HepG2 (cell line): ENCODE results near the gene CPEB2. TPM values are rescaled to one million over a fixed set of nuclear protein-coding genes. Genes with fewer than 3 reads are reported as not detected.

Source experiments
- ATAC-seq: fragments of 200-7000 bp; cut with Tn5 transposase; 3 replicates; pipeline ENCODE4 v1.9.1; 2020; ENCODE audit warnings: mild to moderate bottlenecking, moderate library complexity
- BruUV-seq: library from RNA; stranded (reverse); fragments of 400-500 nt; replicated peaks from 2 replicates; lab custom pipeline; 2021; lab: Mats Ljungman, UMichigan
- CTCF ChIA-PET: fragments of 300-600 bp; formaldehyde crosslinking; extraction: SDS; loops from one replicate; lab custom pipeline; 2021; ENCODE audit warnings: low total read pairs, inconsistent platforms, low intra/inter-chr PET ratio; lab: Yijun Ruan, JAX
- POLR2A ChIA-PET: fragments of 350-600 bp; sonication (Branson Sonifier 250); formaldehyde crosslinking; loops from one replicate; lab custom pipeline; 2020; ENCODE audit warnings: antibody characterized with exemption, inconsistent platforms; lab: Yijun Ruan, JAX
- DNase-seq: peaks from one replicate; pipeline ENCODE4 v3.0.0-alpha.2; 2015; ENCODE audit warnings: low spot score
- FAIRE-seq: peaks from 3 replicates; lab custom pipeline; 2011; peaks lifted over from hg19 to GRCh38; lab: Jason Lieb, UNC
- H2AFZ ChIP-seq: one replicate; pipeline ENCODE4 v1.6.1; 2011; ENCODE audit warnings: low read length, inconsistent platforms
- H3K27ac ChIP-seq: fragments of 300-600 bp; 3 replicates; pipeline ENCODE4 v1.8.0; 2011; ENCODE audit warnings: mixed run types, mild to moderate bottlenecking, mixed read lengths, low read length, inconsistent platforms; ENCODE audit not compliant: insufficient read depth; ENCODE audit errors: extremely low read length
- H3K27me3 ChIP-seq, 2 experiments: fragments of 200-600 bp in 1 of 2; 2 replicates in 1 of 2; 3 replicates in 1 of 2; pipeline versions ENCODE4 v1.6.0 to v1.8.0; 2011; ENCODE audit warnings: low read length in 2 of 2, mild to moderate bottlenecking in 2 of 2, moderate library complexity in 2 of 2, inconsistent platforms in 1 of 2; ENCODE audit not compliant: insufficient read depth in 2 of 2, control insufficient read depth in 1 of 2
- H3K36me3 ChIP-seq, 2 experiments: fragments of 200-600 bp in 1 of 2; replicated peaks in 1 of 2; 2 replicates in 1 of 2; 3 replicates in 1 of 2; pipeline versions ENCODE4 v1.5.1 to v1.8.0; 2011; ENCODE audit warnings: low read length in 2 of 2, inconsistent platforms in 1 of 2; ENCODE audit not compliant: insufficient read depth in 2 of 2, control insufficient read depth in 1 of 2
- H3K4me1 ChIP-seq: 2 replicates; pipeline ENCODE4 v1.5.1; 2012; ENCODE audit warnings: low read length, inconsistent platforms; ENCODE audit not compliant: insufficient read depth
- H3K4me2 ChIP-seq: 2 replicates; pipeline ENCODE4 v1.6.0; 2011; ENCODE audit warnings: low read depth, low read length, inconsistent platforms
- H3K4me3 ChIP-seq, 3 experiments: fragments of 200-600 bp in 1 of 3; sonication (generic), shearing (Covaris generic) in 1 of 3; replicated peaks in 1 of 3; 2 replicates each; pipeline ENCODE4 v1.5.1; 2011 to 2016; ENCODE audit warnings: low read length in 3 of 3, inconsistent platforms in 2 of 3, low read depth in 2 of 3, mild to moderate bottlenecking in 2 of 3, control low read depth in 1 of 3, mixed read lengths in 1 of 3; ENCODE audit not compliant: insufficient read depth in 1 of 3
- H3K79me2 ChIP-seq: one replicate; pipeline ENCODE4 v1.6.1; 2011; ENCODE audit warnings: low read length, inconsistent platforms; ENCODE audit not compliant: insufficient read depth
- H3K9ac ChIP-seq: 2 replicates; pipeline ENCODE4 v1.6.0; 2011; ENCODE audit warnings: mild to moderate bottlenecking, low read depth, low read length, inconsistent platforms; ENCODE audit not compliant: insufficient read depth
- H3K9me3 ChIP-seq: 2 replicates; pipeline ENCODE4 v1.5.1; 2012; ENCODE audit warnings: mild to moderate bottlenecking, low read length
- H4K20me1 ChIP-seq: 2 replicates; pipeline ENCODE4 v1.6.0; 2011; ENCODE audit warnings: inconsistent platforms, mild to moderate bottlenecking, low read length, moderate library complexity; ENCODE audit not compliant: insufficient read depth
- FOSL2 ChIP-seq: sonication (generic); formaldehyde crosslinking; IDR thresholded peaks from 2 replicates; pipeline ENCODE4 v1.4.0; 2020; ENCODE audit warnings: missing genetic modification reagents
- JUND ChIP-seq: sonication (generic); formaldehyde crosslinking; IDR thresholded peaks from 2 replicates; pipeline ENCODE4 v1.8.0; 2022; ENCODE audit warnings: mild to moderate bottlenecking, missing genetic modification reagents
- KLF6 ChIP-seq: IDR thresholded peaks from 2 replicates; pipeline ENCODE4 v1.8.0; 2016; ENCODE audit warnings: missing biosample characterization, missing genetic modification reagents
- MIER3 ChIP-seq: IDR thresholded peaks from 2 replicates; pipeline ENCODE4 v1.6.1; 2016; ENCODE audit warnings: missing compliant biosample characterization, borderline replicate concordance
- NONO ChIP-seq, 2 experiments: fragments of 450-650 bp in 1 of 2; sonication (generic) in 1 of 2; formaldehyde crosslinking in 1 of 2; IDR thresholded peaks in 1 of 2; conservative IDR thresholded peaks in 1 of 2; 2 replicates each; pipeline versions ENCODE4 v1.6.1 to v1.8.0; 2017 to 2022; ENCODE audit warnings: mild to moderate bottlenecking in 1 of 2, missing genetic modification reagents in 1 of 2, moderate library complexity in 1 of 2
- NR2F2 ChIP-seq: IDR thresholded peaks from 2 replicates; pipeline ENCODE4 v1.6.1; 2012; ENCODE audit warnings: low read depth, inconsistent platforms, borderline replicate concordance
- PLRG1 ChIP-seq: fragments of 450-650 bp; conservative IDR thresholded peaks from 2 replicates; pipeline ENCODE4 v1.6.1; 2016
- TMF1 ChIP-seq: sonication (generic); formaldehyde crosslinking; IDR thresholded peaks from 2 replicates; pipeline ENCODE4 v1.8.1; 2022; ENCODE audit warnings: low read depth, missing genetic modification reagents
- ZNF781 ChIP-seq: sonication (generic); formaldehyde crosslinking; IDR thresholded peaks from 2 replicates; pipeline ENCODE4 v1.5.1; 2020; ENCODE audit warnings: borderline replicate concordance, mild to moderate bottlenecking, missing genetic modification reagents; ENCODE audit errors: not compliant biosample characterization
- ZSCAN12 ChIP-seq: sonication (generic); formaldehyde crosslinking; IDR thresholded peaks from 2 replicates; pipeline ENCODE4 v1.9.0; 2021; ENCODE audit warnings: mild to moderate bottlenecking, missing genetic modification reagents
- WGBS: methylation state at CpG from one replicate; pipeline ENCODE4 v1.1.6; 2017; ENCODE audit warnings: low lambda C conversion rate; 5-methylcytosine and 5-hydroxymethylcytosine counted together
- in situ Hi-C: cut with HindIII; loops from 2 replicates; pipeline ENCODE4 v1.10.0; 2017; ENCODE audit warnings: low pct_unique_long_range_greater_than_20kb; ENCODE audit not compliant: extremely low pct_ligation_motif_present
- intact Hi-C: fragments of 100-400 bp; cut with micrococcal nuclease; formaldehyde crosslinking; loops from one replicate; pipeline ENCODE4 v1.10.0; 2022; ENCODE audit not compliant: unreplicated experiment
- polyA plus RNA-seq, 8 experiments: library from polyadenylated mRNA; depleted of rRNA in 3 of 8; stranded (reverse) in 7 of 8; unstranded in 1 of 8; fragments of >200 nt; fragmentation: Illumina TruSeq in 4 of 8; extraction: Trizol in 4 of 8; gene quantifications; 2 replicates each; pipeline versions ENCODE4 v1.2.1 to v1.2.3, GENCODE V29; 2011 to 2016; ENCODE audit warnings: low read depth in 4 of 8, missing spikeins in 1 of 8, mixed read lengths in 1 of 8; ENCODE audit not compliant: insufficient read depth in 1 of 8
- total RNA-seq, 5 experiments: library from RNA; depleted of rRNA; stranded (reverse); fragments of >200 nt; fragmentation: Illumina TruSeq; extraction: Trizol; gene quantifications; 2 replicates each; pipeline ENCODE4 v1.2.3, GENCODE V29; 2016; ENCODE audit warnings: low read depth in 1 of 5
- TF ChIP-seq, protein P1 (sequence below): IDR thresholded peaks from 2 replicates; pipeline ENCODE4 v1.6.1; 2016; ENCODE audit warnings: mild to moderate bottlenecking
- TF ChIP-seq, protein P2 (sequence below): sonication (generic); formaldehyde crosslinking; conservative IDR thresholded peaks from 2 replicates; pipeline ENCODE4 v1.8.0; 2022; ENCODE audit warnings: missing genetic modification reagents
- TF ChIP-seq, protein P3 (sequence below): sonication (generic); formaldehyde crosslinking; IDR thresholded peaks from 2 replicates; pipeline ENCODE4 v1.5.0; 2020; ENCODE audit warnings: mild to moderate bottlenecking, missing genetic modification reagents, borderline replicate concordance

CPEB2 gene
- total and polyA plus RNA-seq, 2 of the 13 experiments (the other 11 are each of a cell fraction or from before 2014, with no cell fraction given): 2.0 to 2.5 TPM

DNA sequence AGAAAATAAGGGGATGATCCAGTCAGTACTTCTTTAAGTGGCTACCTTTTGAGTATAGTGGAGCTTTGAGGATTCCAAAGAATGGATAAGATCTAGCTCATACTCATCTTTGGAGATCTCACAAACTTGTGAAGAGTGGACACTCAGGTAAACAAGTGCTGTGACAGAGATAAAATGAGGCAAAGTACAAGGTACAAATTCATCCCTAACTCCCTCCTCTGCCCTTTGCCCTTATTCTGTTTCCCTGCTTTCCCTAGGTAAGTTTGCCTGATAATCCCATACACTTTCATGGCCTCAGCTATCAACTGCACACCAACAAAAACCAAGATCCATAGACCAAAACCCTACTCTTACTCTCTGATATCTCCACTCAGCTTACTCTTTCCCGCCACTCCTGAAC is 16.4 kb upstream of the CPEB2 start (continued):
- TF ChIP-seq ZNF781 (no peak), NR2F2 (no peak)
- TF ChIP-seq, protein P1, sequence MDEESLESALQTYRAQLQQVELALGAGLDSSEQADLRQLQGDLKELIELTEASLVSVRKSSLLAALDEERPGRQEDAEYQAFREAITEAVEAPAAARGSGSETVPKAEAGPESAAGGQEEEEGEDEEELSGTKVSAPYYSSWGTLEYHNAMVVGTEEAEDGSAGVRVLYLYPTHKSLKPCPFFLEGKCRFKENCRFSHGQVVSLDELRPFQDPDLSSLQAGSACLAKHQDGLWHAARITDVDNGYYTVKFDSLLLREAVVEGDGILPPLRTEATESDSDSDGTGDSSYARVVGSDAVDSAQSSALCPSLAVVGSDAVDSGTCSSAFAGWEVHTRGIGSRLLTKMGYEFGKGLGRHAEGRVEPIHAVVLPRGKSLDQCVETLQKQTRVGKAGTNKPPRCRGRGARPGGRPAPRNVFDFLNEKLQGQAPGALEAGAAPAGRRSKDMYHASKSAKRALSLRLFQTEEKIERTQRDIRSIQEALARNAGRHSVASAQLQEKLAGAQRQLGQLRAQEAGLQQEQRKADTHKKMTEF (CRISPR knock-in tag): no peak

DNA sequence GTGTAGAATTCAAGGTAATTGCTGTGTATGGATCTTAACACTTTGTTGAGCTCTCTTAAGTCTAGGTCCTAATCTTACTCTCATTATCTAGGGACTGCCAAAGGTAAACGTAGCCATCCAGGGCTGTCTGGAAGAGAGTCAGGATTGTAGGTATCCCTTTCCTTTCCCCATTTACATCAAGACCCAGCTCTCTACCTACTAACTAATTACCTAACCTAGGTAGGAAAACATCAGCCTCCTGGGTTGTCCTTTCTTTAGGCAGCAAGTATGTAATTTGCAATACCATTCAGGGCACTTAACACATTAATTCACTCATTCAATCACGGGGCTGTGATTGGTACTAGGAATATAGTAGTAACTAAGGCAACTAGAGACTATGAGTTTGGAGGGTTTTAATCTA is 15.2 kb upstream of the CPEB2 start:
- no peaks in the 10 kb centered on the region for H4K20me1 ChIP-seq
- in situ Hi-C loops (no loop called here), intact Hi-C loops (no loop called here)
- H3K4me1 ChIP-seq: peaks cover 10% of the 10 kb centered on the region
- POLR2A ChIA-PET: no interaction called here
- no peak overlapping the region for H3K9ac ChIP-seq
- WGBS: 7% methylated on average over 2 of the region's 2 CpGs
- no peak overlapping the region for H3K4me3 ChIP-seq
- H3K27ac ChIP-seq: no peak overlapping the region
- BruUV-seq: no TSS peak
- no peaks in the 10 kb centered on the region for H3K27me3 ChIP-seq
- no peak overlapping the region for H3K4me2 ChIP-seq
- H3K36me3 ChIP-seq: no peaks in the 10 kb centered on the region
- no peak overlapping the region for H2AFZ ChIP-seq
- DNase-seq (no peak), ATAC-seq (no peak), FAIRE-seq (no peak)
- CTCF ChIA-PET: no interaction called here
- no peaks in the 10 kb centered on the region for H3K9me3 ChIP-seq
- H3K79me2 ChIP-seq: no peaks in the 10 kb centered on the region
- TF ChIP-seq ZSCAN12 (no peak), TMF1 (no peak), FOSL2 (no peak), MIER3 (CRISPR knock-in tag) (no peak), JUND (no peak), PLRG1 (no peak), NONO (IDR thresholded peaks at IDR 0.05) (no peak), NONO (CRISPR knock-in tag; conservative IDR thresholded peaks at IDR 0.05) (no peak), KLF6 (CRISPR knock-in tag) (no peak)
- TF ChIP-seq, protein P2, sequence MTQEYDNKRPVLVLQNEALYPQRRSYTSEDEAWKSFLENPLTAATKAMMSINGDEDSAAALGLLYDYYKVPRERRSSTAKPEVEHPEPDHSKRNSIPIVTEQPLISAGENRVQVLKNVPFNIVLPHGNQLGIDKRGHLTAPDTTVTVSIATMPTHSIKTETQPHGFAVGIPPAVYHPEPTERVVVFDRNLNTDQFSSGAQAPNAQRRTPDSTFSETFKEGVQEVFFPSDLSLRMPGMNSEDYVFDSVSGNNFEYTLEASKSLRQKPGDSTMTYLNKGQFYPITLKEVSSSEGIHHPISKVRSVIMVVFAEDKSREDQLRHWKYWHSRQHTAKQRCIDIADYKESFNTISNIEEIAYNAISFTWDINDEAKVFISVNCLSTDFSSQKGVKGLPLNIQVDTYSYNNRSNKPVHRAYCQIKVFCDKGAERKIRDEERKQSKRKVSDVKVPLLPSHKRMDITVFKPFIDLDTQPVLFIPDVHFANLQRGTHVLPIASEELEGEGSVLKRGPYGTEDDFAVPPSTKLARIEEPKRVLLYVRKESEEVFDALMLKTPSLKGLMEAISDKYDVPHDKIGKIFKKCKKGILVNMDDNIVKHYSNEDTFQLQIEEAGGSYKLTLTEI: no peak
- TF ChIP-seq, protein P3, sequence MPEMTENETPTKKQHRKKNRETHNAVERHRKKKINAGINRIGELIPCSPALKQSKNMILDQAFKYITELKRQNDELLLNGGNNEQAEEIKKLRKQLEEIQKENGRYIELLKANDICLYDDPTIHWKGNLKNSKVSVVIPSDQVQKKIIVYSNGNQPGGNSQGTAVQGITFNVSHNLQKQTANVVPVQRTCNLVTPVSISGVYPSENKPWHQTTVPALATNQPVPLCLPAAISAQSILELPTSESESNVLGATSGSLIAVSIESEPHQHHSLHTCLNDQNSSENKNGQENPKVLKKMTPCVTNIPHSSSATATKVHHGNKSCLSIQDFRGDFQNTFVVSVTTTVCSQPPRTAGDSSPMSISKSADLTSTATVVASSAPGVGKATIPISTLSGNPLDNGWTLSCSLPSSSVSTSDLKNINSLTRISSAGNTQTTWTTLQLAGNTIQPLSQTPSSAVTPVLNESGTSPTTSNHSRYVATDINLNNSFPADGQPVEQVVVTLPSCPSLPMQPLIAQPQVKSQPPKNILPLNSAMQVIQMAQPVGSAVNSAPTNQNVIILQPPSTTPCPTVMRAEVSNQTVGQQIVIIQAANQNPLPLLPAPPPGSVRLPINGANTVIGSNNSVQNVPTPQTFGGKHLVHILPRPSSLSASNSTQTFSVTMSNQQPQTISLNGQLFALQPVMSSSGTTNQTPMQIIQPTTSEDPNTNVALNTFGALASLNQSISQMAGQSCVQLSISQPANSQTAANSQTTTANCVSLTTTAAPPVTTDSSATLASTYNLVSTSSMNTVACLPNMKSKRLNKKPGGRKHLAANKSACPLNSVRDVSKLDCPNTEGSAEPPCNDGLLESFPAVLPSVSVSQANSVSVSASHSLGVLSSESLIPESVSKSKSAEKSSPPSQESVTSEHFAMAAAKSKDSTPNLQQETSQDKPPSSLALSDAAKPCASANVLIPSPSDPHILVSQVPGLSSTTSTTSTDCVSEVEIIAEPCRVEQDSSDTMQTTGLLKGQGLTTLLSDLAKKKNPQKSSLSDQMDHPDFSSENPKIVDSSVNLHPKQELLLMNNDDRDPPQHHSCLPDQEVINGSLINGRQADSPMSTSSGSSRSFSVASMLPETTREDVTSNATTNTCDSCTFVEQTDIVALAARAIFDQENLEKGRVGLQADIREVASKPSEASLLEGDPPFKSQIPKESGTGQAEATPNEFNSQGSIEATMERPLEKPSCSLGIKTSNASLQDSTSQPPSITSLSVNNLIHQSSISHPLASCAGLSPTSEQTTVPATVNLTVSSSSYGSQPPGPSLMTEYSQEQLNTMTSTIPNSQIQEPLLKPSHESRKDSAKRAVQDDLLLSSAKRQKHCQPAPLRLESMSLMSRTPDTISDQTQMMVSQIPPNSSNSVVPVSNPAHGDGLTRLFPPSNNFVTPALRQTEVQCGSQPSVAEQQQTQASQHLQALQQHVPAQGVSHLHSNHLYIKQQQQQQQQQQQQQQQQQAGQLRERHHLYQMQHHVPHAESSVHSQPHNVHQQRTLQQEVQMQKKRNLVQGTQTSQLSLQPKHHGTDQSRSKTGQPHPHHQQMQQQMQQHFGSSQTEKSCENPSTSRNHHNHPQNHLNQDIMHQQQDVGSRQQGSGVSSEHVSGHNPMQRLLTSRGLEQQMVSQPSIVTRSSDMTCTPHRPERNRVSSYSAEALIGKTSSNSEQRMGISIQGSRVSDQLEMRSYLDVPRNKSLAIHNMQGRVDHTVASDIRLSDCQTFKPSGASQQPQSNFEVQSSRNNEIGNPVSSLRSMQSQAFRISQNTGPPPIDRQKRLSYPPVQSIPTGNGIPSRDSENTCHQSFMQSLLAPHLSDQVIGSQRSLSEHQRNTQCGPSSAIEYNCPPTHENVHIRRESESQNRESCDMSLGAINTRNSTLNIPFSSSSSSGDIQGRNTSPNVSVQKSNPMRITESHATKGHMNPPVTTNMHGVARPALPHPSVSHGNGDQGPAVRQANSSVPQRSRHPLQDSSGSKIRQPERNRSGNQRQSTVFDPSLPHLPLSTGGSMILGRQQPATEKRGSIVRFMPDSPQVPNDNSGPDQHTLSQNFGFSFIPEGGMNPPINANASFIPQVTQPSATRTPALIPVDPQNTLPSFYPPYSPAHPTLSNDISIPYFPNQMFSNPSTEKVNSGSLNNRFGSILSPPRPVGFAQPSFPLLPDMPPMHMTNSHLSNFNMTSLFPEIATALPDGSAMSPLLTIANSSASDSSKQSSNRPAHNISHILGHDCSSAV (CRISPR knock-in tag): no peak
